NCI-H446 (cell line): ENCODE results near the gene VPS39.
"Not testable (repeated sequence)": the region's sequence is repeated elsewhere in the genome, so short reads cannot be mapped to it uniquely, and the experiment has no call there.

ENCODE experiments used
- DNase-seq, 2 experiments: peaks; one replicate each; lab custom pipeline; 2025; lab: John Stamatoyannopoulos, UW

VPS39 gene

GRCh38 chr15:42207674-42208579, at the start of gene VPS39:
VPS39 (minus strand) TSS chr15:42208304; CDS start chr15:42208153, 151 bp downstream.
- peak; percentile 39 to 75 for DNase-seq

GRCh38 chr15:42253300-42253699, 45.2 kb upstream of the VPS39 start:
- no peak for DNase-seq

GRCh38 chr15:42240823-42241222, 32.7 kb upstream of the VPS39 start:
- DNase-seq = no peak

- DNase-seq = no peak
Observed at GRCh38 chr15:42239528-42240182, 31.6 kb upstream of the VPS39 start.

GRCh38 chr15:42233107-42233506, 25.0 kb upstream of the VPS39 start:
- no peak for DNase-seq

GRCh38 chr15:42232606-42233005, 24.5 kb upstream of the VPS39 start:
- DNase-seq = no peak

- no peak for DNase-seq
Observed at GRCh38 chr15:42231088-42231487, 23.0 kb upstream of the VPS39 start.

GRCh38 chr15:42228981-42229380, 20.9 kb upstream of the VPS39 start:
- not testable (repeated sequence) for DNase-seq

- DNase-seq = no peak
Observed at GRCh38 chr15:42228036-42228435, 19.9 kb upstream of the VPS39 start.

GRCh38 chr15:42226648-42227047, 18.5 kb upstream of the VPS39 start:
- no peak for DNase-seq

GRCh38 chr15:42220216-42220615, 12.1 kb upstream of the VPS39 start:
- DNase-seq = no peak

- no peak for DNase-seq
Observed at GRCh38 chr15:42218953-42219592, 11.0 kb upstream of the VPS39 start.

GRCh38 chr15:42217568-42217967, 9.5 kb upstream of the VPS39 start:
- no peak for DNase-seq

- DNase-seq = no peak
Observed at GRCh38 chr15:42215913-42216829, 8.1 kb upstream of the VPS39 start.

- no peak for DNase-seq
Observed at GRCh38 chr15:42214600-42214999, 6.5 kb upstream of the VPS39 start.

- no peak for DNase-seq
Observed at GRCh38 chr15:42213511-42213910, 5.4 kb upstream of the VPS39 start.

- DNase-seq = no peak
Observed at GRCh38 chr15:42210696-42211095, 2.6 kb upstream of the VPS39 start.

GRCh38 chr15:42206406-42206805, 1.7 kb downstream of the VPS39 start:
- no peak for DNase-seq

GRCh38 chr15:42203891-42204290, 4.2 kb downstream of the VPS39 start:
- no peak for DNase-seq

- no peak for DNase-seq
Observed at GRCh38 chr15:42202653-42203052, 5.5 kb downstream of the VPS39 start.

- DNase-seq = no peak
Observed at GRCh38 chr15:42201801-42202200, 6.3 kb downstream of the VPS39 start.

- no peak for DNase-seq
Observed at GRCh38 chr15:42199126-42199525, 9.0 kb downstream of the VPS39 start.
